Lower leg skin (tissue), 3 donors: Measurements from ENCODE around the gene MTFMT.
"Not testable (repeated sequence)": the region's sequence is repeated elsewhere in the genome, so short reads cannot be mapped to it uniquely, and the experiment has no call there.

Experiments used
- CTCF ChIP-seq, 3 donors: fragments of 450-650 bp; IDR thresholded peaks; one replicate each; pipeline ENCODE4 v1.5.1; 2016; ENCODE audit warnings: antibody characterized with exemption in 3 of 3, mild to moderate bottlenecking in 3 of 3, moderate library complexity in 2 of 3
- POLR2A ChIP-seq, 2 donors: fragments of 450-650 bp; IDR thresholded peaks; one replicate each; pipeline ENCODE4 v1.6.1; 2016 to 2017; ENCODE audit warnings: antibody characterized with exemption in 2 of 2, mild to moderate bottlenecking in 1 of 2, moderate library complexity in 1 of 2

GRCh38 chr15:65044218-65044617 lies 14.8 kb upstream of the MTFMT start:
- TF ChIP-seq CTCF, POLR2A (IDR thresholded peaks at IDR 0.05): not testable (repeated sequence)
